Epidermal melanocyte (primary cell): ENCODE results near the gene ASB9.
"Not testable (repeated sequence)": the region's sequence is repeated elsewhere in the genome, so short reads cannot be mapped to it uniquely, and the experiment has no call there.

Source experiments
- DNase-seq: peaks from one replicate; pipeline ENCODE4 v3.0.0; 2011; ENCODE audit warnings: low spot score; ENCODE audit not compliant: insufficient read length

ASB9 gene

GRCh38 chrX:15242899-15243555 is 26.9 kb downstream of the ASB9 start:
- peak; percentile 31 for DNase-seq

GRCh38 chrX:15241301-15241700 is 28.6 kb downstream of the ASB9 start:
- DNase-seq, result no peak

- DNase-seq, result no peak
Observed at GRCh38 chrX:15240414-15240813, 29.5 kb downstream of the ASB9 start.

- no peak for DNase-seq
Observed at GRCh38 chrX:15236146-15236545, 33.7 kb downstream of the ASB9 start.

GRCh38 chrX:15235001-15235400 is 34.9 kb downstream of the ASB9 start:
- DNase-seq, result no peak

- peak; percentile 22 for DNase-seq
Observed at GRCh38 chrX:15233416-15234015, 36.4 kb downstream of the ASB9 start.

- DNase-seq, result no peak
Observed at GRCh38 chrX:15224747-15225146, 45.1 kb downstream of the ASB9 start.

- no peak for DNase-seq
Observed at GRCh38 chrX:15221321-15221720, 48.6 kb downstream of the ASB9 start.

- DNase-seq, result no peak
Observed at GRCh38 chrX:15217161-15217560, 52.7 kb downstream of the ASB9 start.

- DNase-seq, result no peak
Observed at GRCh38 chrX:15216280-15216679, 53.6 kb downstream of the ASB9 start.

- no peak for DNase-seq
Observed at GRCh38 chrX:15215366-15215765, 54.5 kb downstream of the ASB9 start.

GRCh38 chrX:15214588-15214987 is 55.3 kb downstream of the ASB9 start:
- no peak for DNase-seq

- DNase-seq, result no peak
Observed at GRCh38 chrX:15209096-15209495, 60.8 kb downstream of the ASB9 start.

GRCh38 chrX:15207994-15208393 is 61.9 kb downstream of the ASB9 start:
- DNase-seq, result no peak

GRCh38 chrX:15207384-15207783 is 62.5 kb downstream of the ASB9 start:
- no peak for DNase-seq

- DNase-seq, result no peak
Observed at GRCh38 chrX:15206306-15206705, 63.6 kb downstream of the ASB9 start.

- no peak for DNase-seq
Observed at GRCh38 chrX:15204130-15204751, 65.6 kb downstream of the ASB9 start.

GRCh38 chrX:15203694-15204093 is 66.2 kb downstream of the ASB9 start:
- DNase-seq, result no peak

GRCh38 chrX:15202454-15203177 is 67.3 kb downstream of the ASB9 start:
- no peak for DNase-seq

- no peak for DNase-seq
Observed at GRCh38 chrX:15200871-15201270, 69.0 kb downstream of the ASB9 start.

- DNase-seq, result not testable (repeated sequence)
Observed at GRCh38 chrX:15198608-15199202, 71.2 kb downstream of the ASB9 start.

- no peak for DNase-seq
Observed at GRCh38 chrX:15194146-15194545, 75.7 kb downstream of the ASB9 start.
